ENCODE measurements around the gene DNAJC4.

The DNAJC4 gene

GRCh38 chr11:64261556-64262080 is 31.3 kb downstream of the DNAJC4 start:
- DNase-seq = no peak

GRCh38 chr11:64262271-64263002 is 32.1 kb downstream of the DNAJC4 start:
- no peak for DNase-seq

GRCh38 chr11:64263021-64263946 is 32.9 kb downstream of the DNAJC4 start:
- no peak for DNase-seq

- no peak for DNase-seq
Observed at GRCh38 chr11:64263947-64264317, 33.6 kb downstream of the DNAJC4 start.

- no peak for DNase-seq
Observed at GRCh38 chr11:64264371-64264852, 34.1 kb downstream of the DNAJC4 start.

- no peak for DNase-seq
Observed at GRCh38 chr11:64265176-64266160, 35.1 kb downstream of the DNAJC4 start.

GRCh38 chr11:64266339-64266738 is 36.0 kb downstream of the DNAJC4 start:
- no peak for DNase-seq

GRCh38 chr11:64267207-64267945 is 37.0 kb downstream of the DNAJC4 start:
- DNase-seq = no peak

GRCh38 chr11:64268025-64268892 is 37.9 kb downstream of the DNAJC4 start:
- no peak for DNase-seq

- DNase-seq = no peak
Observed at GRCh38 chr11:64268893-64269539, 38.7 kb downstream of the DNAJC4 start.

- DNase-seq = peak; percentile 98
Observed at GRCh38 chr11:64269540-64270220, 39.3 kb downstream of the DNAJC4 start.

- DNase-seq = no peak
Observed at GRCh38 chr11:64275031-64275800, 44.9 kb downstream of the DNAJC4 start.

GRCh38 chr11:64275841-64276240 is 45.5 kb downstream of the DNAJC4 start:
- no peak for DNase-seq

GRCh38 chr11:64276653-64277431 is 46.5 kb downstream of the DNAJC4 start:
- DNase-seq = no peak

- DNase-seq = no peak
Observed at GRCh38 chr11:64278576-64279190, 48.3 kb downstream of the DNAJC4 start.

- DNase-seq = no peak
Observed at GRCh38 chr11:64281957-64282770, 51.8 kb downstream of the DNAJC4 start.
